ENCODE results near the gene CCDC146. TPM values are rescaled to one million over a fixed set of nuclear protein-coding genes. Genes with fewer than 3 reads are reported as not detected.

CCDC146 gene
- total and polyA plus RNA-seq, 7 experiments from 2014 or later, result 0.98 to 15.6 (median 14.5) TPM

DNA sequence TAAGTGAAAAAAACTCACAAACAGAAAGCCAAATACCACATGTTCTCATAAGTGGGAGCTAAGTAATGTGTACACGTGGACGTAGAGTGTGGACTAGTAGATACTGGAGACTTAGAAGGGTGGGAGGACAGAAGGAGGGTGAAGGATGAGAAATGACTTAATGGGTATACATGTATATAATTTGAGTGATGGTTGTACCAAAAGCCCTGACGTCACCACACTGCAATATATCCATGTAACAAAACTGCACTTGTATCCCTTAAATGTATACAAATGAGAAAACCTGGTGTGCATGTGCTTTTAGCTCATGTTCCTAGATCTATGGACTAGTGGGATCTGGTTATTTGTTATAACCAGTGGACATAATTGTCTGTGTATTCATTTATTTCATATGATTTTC lies 125.7 kb downstream of the CCDC146 start:
- no peak overlapping the region for H3K4me3 Mint-ChIP-seq
- H3K36me3 Mint-ChIP-seq, result peaks cover 0 to 7% (median 2%) of the 10 kb centered on the region in 5 donors
- no peaks in the 10 kb centered on the region for H3K9me3 Mint-ChIP-seq
- peaks cover 0 to 9% (median 5%) of the 10 kb centered on the region in 7 donors for H3K4me1 Mint-ChIP-seq
- Histone ChIP-seq H3K4me1 (ENCODE audit: control insufficient read depth in 2 of 2, insufficient read depth in 2 of 2, low read length in 2 of 2) (no peaks in the 10 kb centered on the region), H3K27me3 (ENCODE audit: control insufficient read depth in 2 of 2, insufficient read depth in 2 of 2, low read length in 2 of 2) (no peaks in the 10 kb centered on the region), H3K36me3 (ENCODE audit: control insufficient read depth in 2 of 3, insufficient read depth in 3 of 3, low read length in 3 of 3) (no peaks in the 10 kb centered on the region), H3K9me3 (ENCODE audit: control insufficient read depth in 2 of 3, low read length in 3 of 3) (no peaks in the 10 kb centered on the region), H3K4me3 (ENCODE audit: low read length) (no peak overlapping the region), H3K27ac (ENCODE audit: low read depth, low read length) (no peak overlapping the region)
- H3K27me3 Mint-ChIP-seq, result peaks cover 0 to 17% (median 0%) of the 10 kb centered on the region in 5 donors
- POLR2A ChIA-PET, result interaction anchor here (0.7 kb wide), 1 partner anchor 126 kb away, joined by 3 read pairs; the partner anchor contains the start of gene CCDC146
- DNase-seq (no peak), ATAC-seq (no peak)
- CTCF ChIA-PET, result interaction anchor here (0.9 to 2.6 kb wide), 3 partner anchors 10 to 122 kb away, joined by 4 to 12 read pairs (median 9); partner anchors contain the start of gene FGL2
- intact Hi-C loops (cut with micrococcal nuclease), result loop anchor here in 1 of 2 donors (5.0 kb wide), 1 partner anchor 1071 kb away; no protein-coding TSS in a partner anchor
- H3K27ac Mint-ChIP-seq, result no peak overlapping the region

DNA sequence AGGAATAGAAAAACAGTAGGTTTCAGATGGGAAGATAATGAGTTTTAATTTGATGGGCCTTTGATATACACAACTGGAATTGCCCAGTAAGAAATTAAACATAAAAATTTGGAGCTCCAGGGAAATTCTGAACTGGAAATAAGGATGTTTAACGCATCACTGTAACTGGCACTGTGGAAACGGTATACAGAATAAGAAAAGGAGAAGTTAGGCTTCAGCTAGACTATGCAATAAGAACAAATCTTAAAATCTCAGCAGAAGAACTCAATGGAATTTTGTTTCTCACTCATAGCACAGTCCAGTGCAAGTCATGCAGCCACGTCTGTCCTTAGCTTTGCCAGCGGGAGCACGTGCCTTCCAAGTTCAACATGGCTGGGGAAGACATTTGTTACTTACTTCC lies 130.1 kb downstream of the CCDC146 start:
- CTCF ChIA-PET, result interaction anchor here (1.2 kb wide), 1 partner anchor 14 kb away, joined by 4 read pairs; no protein-coding TSS in a partner anchor
- intact Hi-C loops (cut with micrococcal nuclease), result no loop called here
- no peaks in the 10 kb centered on the region for H3K9me3 Mint-ChIP-seq

GRCh38 chr7:77253151-77253550 lies 130.7 kb downstream of the CCDC146 start:
- H3K36me3 Mint-ChIP-seq, result peaks cover 0 to 11% (median 4%) of the 10 kb centered on the region in 5 donors

More for the DNA sequence above, 130.1 kb downstream of the CCDC146 start:
- peaks cover 0 to 22% (median 0%) of the 10 kb centered on the region in 5 donors for H3K27me3 Mint-ChIP-seq
- H3K27ac Mint-ChIP-seq, result no peak overlapping the region
- no peak overlapping the region for H3K4me3 Mint-ChIP-seq
- H3K9me3 ChIP-seq (ENCODE audit: control insufficient read depth in 2 of 3, low read length in 3 of 3), result no peaks in the 10 kb centered on the region
- ATAC-seq, result no peak
- peaks cover 0 to 4% (median 0%) of the 10 kb centered on the region in 3 experiments for H3K36me3 ChIP-seq (ENCODE audit: control insufficient read depth in 2 of 3, insufficient read depth in 3 of 3, low read length in 3 of 3)
- no peaks in the 10 kb centered on the region for H3K4me1 ChIP-seq (ENCODE audit: control insufficient read depth in 2 of 2, insufficient read depth in 2 of 2, low read length in 2 of 2)
- H3K4me3 ChIP-seq (ENCODE audit: low read length), result no peak overlapping the region
- DNase-seq, result no peak
- H3K4me1 Mint-ChIP-seq, result peaks cover 0 to 2% (median 0%) of the 10 kb centered on the region in 7 donors
- peaks cover 0 to 7% (median 4%) of the 10 kb centered on the region in 5 donors for H3K36me3 Mint-ChIP-seq
- POLR2A ChIA-PET, result no interaction called here
- no peak overlapping the region for H3K27ac ChIP-seq (ENCODE audit: low read depth, low read length)
- no peaks in the 10 kb centered on the region for H3K27me3 ChIP-seq (ENCODE audit: control insufficient read depth in 2 of 2, insufficient read depth in 2 of 2, low read length in 2 of 2)

DNA sequence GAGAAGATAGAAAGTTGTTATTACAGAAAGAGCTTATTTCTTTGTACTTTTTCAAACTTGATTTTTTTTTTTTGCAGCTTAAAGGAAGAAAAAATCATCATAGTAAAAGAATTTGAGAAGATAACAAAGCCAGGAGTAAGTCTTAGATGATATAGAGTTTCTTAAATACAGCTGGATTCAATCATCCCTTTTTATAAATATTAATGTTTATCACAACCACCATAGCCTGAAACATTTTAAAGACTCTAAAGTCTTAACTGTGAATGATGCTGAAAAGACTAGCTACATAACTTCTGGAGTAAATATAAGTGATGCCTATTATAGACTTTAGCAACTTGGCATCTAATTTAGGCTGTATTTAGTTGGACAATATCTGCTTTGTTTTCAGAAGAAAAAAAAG lies 132.0 kb downstream of the CCDC146 start:
- intact Hi-C loops (cut with micrococcal nuclease), result no loop called here
- H3K27ac Mint-ChIP-seq, result no peak overlapping the region
- H3K9me3 Mint-ChIP-seq, result no peaks in the 10 kb centered on the region

More at GRCh38 chr7:77253151-77253550, 130.7 kb downstream of the CCDC146 start:
- Histone ChIP-seq H3K27me3 (ENCODE audit: control insufficient read depth in 2 of 2, insufficient read depth in 2 of 2, low read length in 2 of 2) (no peaks in the 10 kb centered on the region), H3K9me3 (ENCODE audit: control insufficient read depth in 2 of 3, low read length in 3 of 3) (no peaks in the 10 kb centered on the region), H3K4me3 (ENCODE audit: low read length) (no peak overlapping the region), H3K27ac (ENCODE audit: low read depth, low read length) (no peak overlapping the region), H3K36me3 (ENCODE audit: control insufficient read depth in 2 of 3, insufficient read depth in 3 of 3, low read length in 3 of 3) (peaks cover 0 to 4% (median 0%) of the 10 kb centered on the region in 3 experiments), H3K4me1 (ENCODE audit: control insufficient read depth in 2 of 2, insufficient read depth in 2 of 2, low read length in 2 of 2) (no peaks in the 10 kb centered on the region)
- intact Hi-C loops (cut with micrococcal nuclease), result no loop called here
- CTCF ChIA-PET, result interaction anchor here (0.6 to 1.2 kb wide), 2 partner anchors 15 to 360 kb away, joined by 3 to 4 read pairs; no protein-coding TSS in a partner anchor
- Mint-ChIP-seq H3K4me1 (peaks cover 0 to 2% (median 0%) of the 10 kb centered on the region in 7 donors), H3K4me3 (no peak overlapping the region), H3K9me3 (no peaks in the 10 kb centered on the region), H3K27ac (no peak overlapping the region), H3K27me3 (peaks cover 0 to 22% (median 0%) of the 10 kb centered on the region in 5 donors)
- DNase-seq, result no peak
- POLR2A ChIA-PET, result no interaction called here
- no peak for ATAC-seq

DNA sequence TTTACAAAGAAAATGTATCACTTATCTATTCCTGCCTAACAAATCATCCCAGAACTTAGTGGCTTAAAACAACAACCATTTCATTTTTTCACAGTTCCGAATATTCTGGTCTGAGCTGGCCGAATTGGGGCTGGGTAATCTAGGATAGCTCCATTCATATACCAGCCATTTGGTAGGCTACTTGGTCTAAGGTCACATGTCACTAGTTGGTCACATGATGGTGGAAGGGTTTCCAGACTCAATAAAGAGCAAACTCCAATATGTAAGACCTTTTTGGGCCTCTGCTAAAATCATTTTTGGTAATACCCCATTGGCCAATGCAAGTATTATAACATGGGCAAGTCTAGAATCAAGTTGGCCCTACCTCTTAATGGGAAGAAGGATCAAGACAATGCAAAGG lies 132.5 kb downstream of the CCDC146 start:
- no peak overlapping the region for H3K27ac ChIP-seq (ENCODE audit: low read depth, low read length)
- H3K4me1 ChIP-seq (ENCODE audit: control insufficient read depth in 2 of 2, insufficient read depth in 2 of 2, low read length in 2 of 2), result no peaks in the 10 kb centered on the region
- ChIA-PET CTCF (no interaction called here), POLR2A (no interaction called here)
- DNase-seq, result no peak
- intact Hi-C loops (cut with micrococcal nuclease), result no loop called here
- Mint-ChIP-seq H3K4me3 (no peak overlapping the region), H3K4me1 (peaks cover 0 to 2% (median 0%) of the 10 kb centered on the region in 7 donors), H3K27ac (no peak overlapping the region), H3K27me3 (peaks cover 0 to 16% (median 0%) of the 10 kb centered on the region in 5 donors), H3K9me3 (no peaks in the 10 kb centered on the region), H3K36me3 (peaks cover 0 to 11% (median 9%) of the 10 kb centered on the region in 5 donors)
- H3K9me3 ChIP-seq (ENCODE audit: control insufficient read depth in 2 of 3, low read length in 3 of 3), result no peaks in the 10 kb centered on the region
- no peak for ATAC-seq
- peaks cover 0 to 4% (median 0%) of the 10 kb centered on the region in 3 experiments for H3K36me3 ChIP-seq (ENCODE audit: control insufficient read depth in 2 of 3, insufficient read depth in 3 of 3, low read length in 3 of 3)
- no peak overlapping the region for H3K4me3 ChIP-seq (ENCODE audit: low read length)
- H3K27me3 ChIP-seq (ENCODE audit: control insufficient read depth in 2 of 2, insufficient read depth in 2 of 2, low read length in 2 of 2), result no peaks in the 10 kb centered on the region

More for the DNA sequence above, 132.0 kb downstream of the CCDC146 start:
- ChIA-PET POLR2A (no interaction called here), CTCF (no interaction called here)
- ATAC-seq (no peak), DNase-seq (no peak)
- H3K4me1 Mint-ChIP-seq, result peaks cover 0 to 2% (median 0%) of the 10 kb centered on the region in 7 donors
- Histone ChIP-seq H3K27me3 (ENCODE audit: control insufficient read depth in 2 of 2, insufficient read depth in 2 of 2, low read length in 2 of 2) (no peaks in the 10 kb centered on the region), H3K27ac (ENCODE audit: low read depth, low read length) (no peak overlapping the region), H3K9me3 (ENCODE audit: control insufficient read depth in 2 of 3, low read length in 3 of 3) (no peaks in the 10 kb centered on the region), H3K36me3 (ENCODE audit: control insufficient read depth in 2 of 3, insufficient read depth in 3 of 3, low read length in 3 of 3) (peaks cover 0 to 4% (median 0%) of the 10 kb centered on the region in 3 experiments), H3K4me1 (ENCODE audit: control insufficient read depth in 2 of 2, insufficient read depth in 2 of 2, low read length in 2 of 2) (no peaks in the 10 kb centered on the region), H3K4me3 (ENCODE audit: low read length) (no peak overlapping the region)
- H3K4me3 Mint-ChIP-seq, result no peak overlapping the region
- H3K36me3 Mint-ChIP-seq, result peaks cover 0 to 11% (median 4%) of the 10 kb centered on the region in 5 donors
- H3K27me3 Mint-ChIP-seq, result peaks cover 0 to 21% (median 0%) of the 10 kb centered on the region in 5 donors

GRCh38 chr7:77258014-77258413 lies 135.6 kb downstream of the CCDC146 start:
- Histone ChIP-seq H3K36me3 (ENCODE audit: control insufficient read depth in 2 of 3, insufficient read depth in 3 of 3, low read length in 3 of 3) (peaks cover 0 to 4% (median 0%) of the 10 kb centered on the region in 3 experiments), H3K9me3 (ENCODE audit: control insufficient read depth in 2 of 3, low read length in 3 of 3) (no peaks in the 10 kb centered on the region), H3K27me3 (ENCODE audit: control insufficient read depth in 2 of 2, insufficient read depth in 2 of 2, low read length in 2 of 2) (no peaks in the 10 kb centered on the region), H3K4me1 (ENCODE audit: control insufficient read depth in 2 of 2, insufficient read depth in 2 of 2, low read length in 2 of 2) (no peaks in the 10 kb centered on the region), H3K27ac (ENCODE audit: low read depth, low read length) (no peak overlapping the region), H3K4me3 (ENCODE audit: low read length) (no peak overlapping the region)
- ChIA-PET CTCF (interaction anchor here (1.9 kb wide), 1 partner anchor 11 kb away, joined by 12 read pairs; no protein-coding TSS in a partner anchor), POLR2A (no interaction called here)
- Mint-ChIP-seq H3K4me3 (no peak overlapping the region), H3K9me3 (peaks cover 0 to 2% (median 0%) of the 10 kb centered on the region in 11 donors), H3K27me3 (peaks cover 0 to 7% (median 0%) of the 10 kb centered on the region in 5 donors), H3K36me3 (peaks cover 0 to 25% (median 9%) of the 10 kb centered on the region in 5 donors), H3K27ac (no peak overlapping the region), H3K4me1 (peaks cover 0 to 2% (median 0%) of the 10 kb centered on the region in 7 donors)
- no peak for DNase-seq
- ATAC-seq, result no peak
- intact Hi-C loops (cut with micrococcal nuclease), result no loop called here
